ENCODE measurements around the gene DTNA.

GRCh38 chr18:34835466-34835865 is 125.4 kb downstream of the DTNA start:
- no peak for TF ChIP-seq POLR2AphosphoS5 (IDR thresholded peaks at IDR 0.05; ENCODE audit: insufficient read depth in 1 of 2, low read depth in 1 of 2)
- no peak for TF ChIP-seq CTCF (IDR thresholded peaks at IDR 0.05)

Data from vagina (tissue), 2 donors.